Naive B cell (primary cell): Measurements from ENCODE around the gene SPATS2L. TPM values are rescaled to one million over a fixed set of nuclear protein-coding genes. Genes with fewer than 3 reads are reported as not detected.

Source experiments
- ATAC-seq, 2 donors: fragments of 150-1000 bp; cut with Tn5 transposase; 2 replicates each; pipeline ENCODE4 v1.10.0; 2021; ENCODE audit warnings: low read depth in 2 of 2, mild to moderate bottlenecking in 2 of 2, moderate library complexity in 2 of 2
- DNase-seq: peaks from one replicate; pipeline ENCODE4 v3.0.0; 2022
- H3K27ac Mint-ChIP-seq, 6 donors: one replicate each; pipeline ENCODE4 v1.8.0; 2020 to 2022; ENCODE audit warnings: mild to moderate bottlenecking in 6 of 6, mixed read lengths in 6 of 6, moderate library complexity in 5 of 6, inconsistent platforms in 2 of 6
- H3K27me3 Mint-ChIP-seq, 3 donors: one replicate each; pipeline ENCODE4 v1.8.0; 2021 to 2022; ENCODE audit warnings: mixed read lengths in 3 of 3, mild to moderate bottlenecking in 1 of 3
- H3K36me3 Mint-ChIP-seq, 2 donors: one replicate each; pipeline ENCODE4 v1.8.0; 2020 to 2022; ENCODE audit warnings: mixed read lengths in 2 of 2, inconsistent platforms in 1 of 2, mild to moderate bottlenecking in 1 of 2
- H3K4me1 Mint-ChIP-seq, 3 donors: one replicate each; pipeline ENCODE4 v1.8.0; 2020 to 2022; ENCODE audit warnings: mixed read lengths in 3 of 3, inconsistent platforms in 1 of 3, mild to moderate bottlenecking in 1 of 3, moderate library complexity in 1 of 3
- H3K4me3 Mint-ChIP-seq, 8 donors: one replicate each; pipeline ENCODE4 v1.8.0; 2020 to 2022; ENCODE audit warnings: mild to moderate bottlenecking in 8 of 8, mixed read lengths in 8 of 8, moderate library complexity in 8 of 8, inconsistent platforms in 2 of 8
- H3K9me3 Mint-ChIP-seq, 7 donors: one replicate each; pipeline ENCODE4 v1.8.0; 2020 to 2022; ENCODE audit warnings: mixed read lengths in 7 of 7, mild to moderate bottlenecking in 5 of 7, inconsistent platforms in 2 of 7, moderate library complexity in 1 of 7
- polyA plus RNA-seq, 6 donors: library from polyadenylated mRNA; unstranded; fragments of 300-500 nt; fragmentation: Illumina TruSeq; gene quantifications; one replicate each; pipeline ENCODE4 v1.2.3, GENCODE V29; 2021; ENCODE audit warnings: low read depth in 6 of 6

Gene SPATS2L
- polyA plus RNA-seq, 6 donors from 2014 or later: 0.33 to 2.8 (median 1.2) TPM; not detected in 3

DNA sequence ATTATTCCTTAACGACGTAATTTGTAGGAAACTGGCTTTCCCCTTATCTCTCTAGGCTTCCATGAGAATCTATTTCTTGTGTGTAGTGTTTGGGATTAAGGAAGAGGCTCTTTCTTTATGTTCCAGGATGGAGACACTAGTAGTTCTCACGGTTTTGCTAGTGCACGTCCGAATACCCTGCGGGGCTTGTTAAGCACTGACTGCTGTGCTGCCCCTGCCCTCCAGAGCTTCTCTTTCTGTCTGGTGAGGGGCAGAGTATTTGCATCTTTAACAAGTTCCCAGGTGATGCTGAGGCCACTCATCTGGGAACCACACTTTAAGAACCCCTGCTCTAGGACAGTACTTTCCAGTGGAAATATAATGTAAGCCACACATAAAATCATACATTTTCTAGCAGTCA lies 76.4 kb downstream of the SPATS2L start:
- H3K4me3 Mint-ChIP-seq: no peak overlapping the region
- no peak overlapping the region for H3K27ac Mint-ChIP-seq
- H3K36me3 Mint-ChIP-seq: no peaks in the 10 kb centered on the region
- no peaks in the 10 kb centered on the region for H3K27me3 Mint-ChIP-seq
- DNase-seq (no peak), ATAC-seq (no peak)
- no peaks in the 10 kb centered on the region for H3K9me3 Mint-ChIP-seq
- peaks cover 0 to 5% (median 4%) of the 10 kb centered on the region in 3 donors for H3K4me1 Mint-ChIP-seq

- ATAC-seq: peak; percentile 51 to 67
- no peaks in the 10 kb centered on the region for H3K36me3 Mint-ChIP-seq
- H3K27me3 Mint-ChIP-seq: no peaks in the 10 kb centered on the region
- H3K4me1 Mint-ChIP-seq: peaks cover 0 to 5% (median 4%) of the 10 kb centered on the region in 3 donors
- no peak overlapping the region for H3K27ac Mint-ChIP-seq
- peak overlapping the region in 1 of 8 donors; percentile 40 for H3K4me3 Mint-ChIP-seq
- H3K9me3 Mint-ChIP-seq: no peaks in the 10 kb centered on the region
- DNase-seq: peak; percentile 4
These were observed 77.1 kb downstream of the SPATS2L start for GRCh38 chr2:200383380-200384110.

GRCh38 chr2:200385063-200385635 lies 78.7 kb downstream of the SPATS2L start:
- H3K4me1 Mint-ChIP-seq: peaks cover 0 to 5% (median 4%) of the 10 kb centered on the region in 3 donors
- H3K27me3 Mint-ChIP-seq: no peaks in the 10 kb centered on the region
- H3K27ac Mint-ChIP-seq: no peak overlapping the region
- ATAC-seq (no peak), DNase-seq (no peak)
- H3K9me3 Mint-ChIP-seq: no peaks in the 10 kb centered on the region
- no peak overlapping the region for H3K4me3 Mint-ChIP-seq
- H3K36me3 Mint-ChIP-seq: no peaks in the 10 kb centered on the region

- Mint-ChIP-seq H3K27me3 (peaks cover 6 to 11% (median 8%) of the 10 kb centered on the region in 3 donors), H3K36me3 (no peaks in the 10 kb centered on the region), H3K9me3 (no peaks in the 10 kb centered on the region), H3K4me3 (no peak overlapping the region), H3K4me1 (no peaks in the 10 kb centered on the region), H3K27ac (no peak overlapping the region)
- ATAC-seq (no peak), DNase-seq (no peak)
These were observed 86.7 kb downstream of the SPATS2L start for GRCh38 chr2:200393191-200393590.

DNA sequence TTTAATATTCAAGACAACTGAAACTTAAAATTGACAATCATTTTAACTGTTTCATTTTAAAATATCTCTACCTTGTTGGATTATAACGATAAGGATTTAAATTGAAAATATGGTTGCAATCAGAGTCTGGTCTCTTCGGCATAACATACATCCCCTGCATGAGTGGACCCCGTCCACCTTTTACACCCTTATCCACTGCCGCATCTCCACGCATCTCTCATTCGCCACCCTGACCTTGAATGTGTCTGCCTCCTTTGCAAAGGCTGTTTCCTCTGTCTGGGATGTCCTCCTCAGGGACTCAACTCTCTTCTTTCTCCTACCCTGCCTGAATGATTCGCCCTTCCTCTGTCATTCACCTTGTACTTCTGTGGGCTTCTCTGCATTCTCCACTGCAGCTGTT lies 87.6 kb downstream of the SPATS2L start:
- Mint-ChIP-seq H3K4me1 (no peaks in the 10 kb centered on the region), H3K9me3 (no peaks in the 10 kb centered on the region), H3K36me3 (no peaks in the 10 kb centered on the region), H3K27ac (peak overlapping the region in 1 of 6 donors; percentile 18), H3K4me3 (no peak overlapping the region), H3K27me3 (peaks cover 6 to 11% (median 8%) of the 10 kb centered on the region in 3 donors)
- DNase-seq (no peak), ATAC-seq (no peak)

GRCh38 chr2:200396781-200397242 lies 90.3 kb downstream of the SPATS2L start:
- no peak for DNase-seq

GRCh38 chr2:200397785-200398184 lies 91.3 kb downstream of the SPATS2L start:
- H3K27ac Mint-ChIP-seq: peak overlapping the region in 1 of 6 donors; percentile 39
- no peak overlapping the region for H3K4me3 Mint-ChIP-seq

More at GRCh38 chr2:200396781-200397242, 90.3 kb downstream of the SPATS2L start:
- Mint-ChIP-seq H3K9me3 (no peaks in the 10 kb centered on the region), H3K4me3 (no peak overlapping the region), H3K36me3 (no peaks in the 10 kb centered on the region), H3K27ac (peak overlapping the region in 1 of 6 donors; percentile 15), H3K4me1 (no peaks in the 10 kb centered on the region), H3K27me3 (peaks cover 6 to 11% (median 8%) of the 10 kb centered on the region in 3 donors)
- no peak for ATAC-seq

GRCh38 chr2:200399046-200399445 lies 92.6 kb downstream of the SPATS2L start:
- Mint-ChIP-seq H3K36me3 (no peaks in the 10 kb centered on the region), H3K9me3 (no peaks in the 10 kb centered on the region), H3K27ac (no peak overlapping the region), H3K4me3 (no peak overlapping the region), H3K27me3 (peaks cover 6 to 10% (median 8%) of the 10 kb centered on the region in 3 donors), H3K4me1 (peaks cover 0 to 5% (median 2%) of the 10 kb centered on the region in 3 donors)
- DNase-seq (no peak), ATAC-seq (no peak)

More at GRCh38 chr2:200397785-200398184, 91.3 kb downstream of the SPATS2L start:
- no peak for ATAC-seq
- Mint-ChIP-seq H3K4me1 (no peaks in the 10 kb centered on the region), H3K27me3 (peaks cover 6 to 11% (median 8%) of the 10 kb centered on the region in 3 donors), H3K36me3 (no peaks in the 10 kb centered on the region), H3K9me3 (no peaks in the 10 kb centered on the region)
- no peak for DNase-seq

DNA sequence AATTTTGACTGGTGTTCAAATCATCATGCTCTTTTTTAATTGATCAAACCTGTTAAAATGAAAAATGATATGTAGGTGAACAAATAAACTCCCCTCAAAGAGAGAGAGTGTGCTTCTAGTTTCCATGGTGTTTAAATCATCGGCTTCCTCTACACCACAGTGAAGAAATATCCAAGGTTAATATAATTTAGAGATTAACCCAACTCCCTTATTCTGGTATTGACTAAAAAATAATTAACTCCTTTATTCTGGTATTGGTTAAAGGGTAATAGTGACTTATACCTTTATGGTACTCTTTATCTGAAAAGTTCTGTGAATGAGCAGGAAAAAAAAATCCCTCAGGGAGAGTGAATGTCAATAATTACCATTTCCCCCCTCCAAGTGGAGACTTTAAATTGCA lies 93.1 kb downstream of the SPATS2L start:
- Mint-ChIP-seq H3K4me3 (no peak overlapping the region), H3K9me3 (no peaks in the 10 kb centered on the region), H3K36me3 (no peaks in the 10 kb centered on the region), H3K27me3 (peaks cover 6 to 8% (median 6%) of the 10 kb centered on the region in 3 donors), H3K4me1 (peaks cover 0 to 6% (median 3%) of the 10 kb centered on the region in 3 donors), H3K27ac (peak overlapping the region in 1 of 6 donors; percentile 7)
- ATAC-seq (no peak), DNase-seq (no peak)

- Mint-ChIP-seq H3K4me3 (no peak overlapping the region), H3K9me3 (no peaks in the 10 kb centered on the region), H3K4me1 (peaks cover 0 to 6% (median 3%) of the 10 kb centered on the region in 3 donors), H3K27me3 (peaks cover 0 to 5% (median 0%) of the 10 kb centered on the region in 3 donors), H3K27ac (peak overlapping the region in 1 of 6 donors; percentile 85), H3K36me3 (no peaks in the 10 kb centered on the region)
- no peak for ATAC-seq
- DNase-seq: no peak
These were observed 97.3 kb downstream of the SPATS2L start for GRCh38 chr2:200403814-200404213.

DNA sequence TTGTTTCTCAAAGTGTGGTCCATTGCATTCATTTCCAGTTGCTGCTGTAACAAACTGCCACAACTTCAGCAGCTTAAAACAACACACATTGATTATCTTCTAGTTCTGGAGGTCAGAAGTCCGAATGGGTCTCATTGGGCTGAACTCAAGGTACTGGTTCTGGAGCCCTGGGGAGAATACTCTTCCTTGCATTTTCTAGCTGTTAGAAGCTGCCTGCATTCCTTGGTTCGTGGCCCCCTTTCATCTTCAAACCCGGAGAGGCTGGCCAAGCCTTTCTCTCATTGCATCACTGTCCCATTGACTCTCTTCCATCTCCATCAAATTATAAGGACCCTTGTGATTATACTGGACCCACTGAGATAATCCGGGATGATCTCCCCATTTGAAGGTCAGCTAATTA lies 98.1 kb downstream of the SPATS2L start:
- Mint-ChIP-seq H3K4me3 (no peak overlapping the region), H3K4me1 (peaks cover 0 to 6% (median 3%) of the 10 kb centered on the region in 3 donors), H3K36me3 (no peaks in the 10 kb centered on the region), H3K27ac (no peak overlapping the region), H3K27me3 (peaks cover 0 to 5% (median 0%) of the 10 kb centered on the region in 3 donors), H3K9me3 (no peaks in the 10 kb centered on the region)
- ATAC-seq: no peak
- no peak for DNase-seq

DNA sequence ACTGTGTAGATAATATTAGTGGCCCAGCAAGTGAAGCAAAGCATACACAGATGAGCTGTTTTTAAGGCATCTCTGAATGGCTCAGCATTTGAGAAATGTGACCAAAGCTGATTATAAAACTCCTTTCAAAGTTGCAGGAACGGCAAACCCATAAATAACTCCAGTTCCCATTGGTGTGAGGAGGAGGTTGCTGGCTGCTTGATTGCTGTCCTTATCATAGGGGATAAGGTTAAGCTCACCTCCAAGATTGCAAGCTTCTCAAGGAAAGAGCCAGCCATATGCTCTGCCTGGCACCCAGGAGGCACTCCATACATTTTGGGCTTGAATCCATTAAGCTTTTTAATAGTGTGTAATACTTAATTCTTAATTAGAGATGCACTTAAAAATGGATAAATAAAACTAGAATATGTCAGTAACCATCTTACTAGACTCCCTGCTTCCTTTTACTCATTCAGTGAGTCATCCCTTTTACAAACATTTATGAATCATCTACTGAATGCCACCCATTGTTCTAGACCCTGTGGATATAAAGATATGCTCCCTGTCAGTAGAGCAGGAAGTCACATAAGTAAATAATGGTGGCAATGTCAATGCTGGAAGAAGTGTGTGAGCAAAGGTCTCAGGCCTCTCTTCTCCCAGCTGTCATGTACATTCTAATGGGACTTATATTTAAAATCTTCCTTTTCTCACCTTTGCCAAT lies 99.3 kb downstream of the SPATS2L start:
- no peak overlapping the region for H3K27ac Mint-ChIP-seq
- H3K9me3 Mint-ChIP-seq: no peaks in the 10 kb centered on the region
- peaks cover 0 to 5% (median 0%) of the 10 kb centered on the region in 3 donors for H3K27me3 Mint-ChIP-seq
- H3K36me3 Mint-ChIP-seq: no peaks in the 10 kb centered on the region
- ATAC-seq (no peak), DNase-seq (no peak)
- peaks cover 0 to 6% (median 3%) of the 10 kb centered on the region in 3 donors for H3K4me1 Mint-ChIP-seq
- H3K4me3 Mint-ChIP-seq: no peak overlapping the region

GRCh38 chr2:200406379-200406778 lies 99.9 kb downstream of the SPATS2L start:
- Mint-ChIP-seq H3K27me3 (peaks cover 0 to 5% (median 0%) of the 10 kb centered on the region in 3 donors), H3K36me3 (no peaks in the 10 kb centered on the region), H3K4me1 (peaks cover 0 to 6% (median 3%) of the 10 kb centered on the region in 3 donors), H3K9me3 (no peaks in the 10 kb centered on the region), H3K27ac (no peak overlapping the region), H3K4me3 (no peak overlapping the region)
- ATAC-seq (no peak), DNase-seq (no peak)
